Kidney epithelial cell (primary cell): ENCODE data around the gene SPTB. TPM values are rescaled to one million over a fixed set of nuclear protein-coding genes. Genes with fewer than 3 reads are reported as not detected.

Experiments
- DNase-seq: peaks from one replicate; pipeline ENCODE4 v3.0.0-alpha.2; 2010; ENCODE audit warnings: low read depth
- H3K27me3 ChIP-seq: 2 replicates; pipeline ENCODE4 v1.6.0; 2011; ENCODE audit warnings: low read length; ENCODE audit not compliant: control insufficient read depth, insufficient read depth
- H3K36me3 ChIP-seq: 2 replicates; pipeline ENCODE4 v1.5.1; 2011; ENCODE audit warnings: low read length; ENCODE audit not compliant: control insufficient read depth, insufficient read depth
- H3K4me3 ChIP-seq: 2 replicates; pipeline ENCODE4 v1.5.1; 2011; ENCODE audit warnings: low read depth, mild to moderate bottlenecking, control low read depth, low read length
- CTCF ChIP-seq: IDR thresholded peaks from 2 replicates; pipeline ENCODE4 v1.5.1; 2011; ENCODE audit warnings: mild to moderate bottlenecking, moderate library complexity, low read length, control low read depth, inconsistent platforms; ENCODE audit not compliant: insufficient read depth, poor library complexity, severe bottlenecking
- total RNA-seq: library from RNA; depleted of rRNA; stranded (reverse); fragments of >200 nt; gene quantifications from 2 replicates; pipeline ENCODE4 v1.2.3, GENCODE V29; 2015

SPTB gene
- total RNA-seq, 1 donor from 2014 or later, result 0.54 TPM

DNA sequence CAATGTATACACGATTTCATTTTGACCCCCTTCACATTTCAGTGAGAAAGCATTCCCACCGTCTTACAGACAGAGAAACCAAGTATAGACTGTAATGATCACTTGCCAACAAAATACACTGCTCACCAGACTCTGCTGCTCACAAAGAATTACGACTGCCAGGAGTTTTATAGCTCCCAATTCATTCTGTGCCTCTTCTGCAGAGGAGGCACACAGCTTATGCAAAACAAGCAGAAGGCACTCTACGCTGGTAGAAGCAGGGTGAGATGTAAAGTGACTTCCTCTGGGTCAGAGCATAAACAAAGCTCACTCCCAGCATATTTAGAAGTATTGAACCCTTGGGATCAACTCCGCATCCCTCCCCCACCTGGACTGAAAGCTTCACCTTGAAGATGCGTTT, 14.6 kb downstream of the SPTB start:
- DNase-seq, result no peak
- Histone ChIP-seq H3K4me3 (no peak overlapping the region), H3K36me3 (no peaks in the 10 kb centered on the region), H3K27me3 (peaks cover 5% of the 10 kb centered on the region)
- no peak for TF ChIP-seq CTCF

DNA sequence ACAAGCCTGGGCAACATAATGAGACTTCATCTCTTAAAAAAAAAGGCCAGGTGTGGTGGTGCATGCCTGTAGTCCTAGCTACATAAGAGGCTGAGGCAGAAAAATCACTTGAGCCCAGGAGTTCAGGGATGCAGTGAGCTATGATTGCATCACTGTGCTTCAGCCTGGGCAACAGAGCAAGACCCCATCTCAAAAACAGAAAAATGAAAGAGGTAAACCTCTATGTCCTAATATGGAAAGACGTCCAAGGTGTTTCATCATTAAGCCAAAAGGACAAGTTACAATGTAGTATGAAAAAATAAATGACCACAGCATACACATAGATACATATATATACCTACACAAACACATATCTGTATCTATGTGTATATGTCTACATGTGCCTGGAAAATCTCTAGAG, 15.4 kb downstream of the SPTB start:
- Histone ChIP-seq H3K27me3 (peaks cover 5% of the 10 kb centered on the region), H3K4me3 (no peak overlapping the region), H3K36me3 (no peaks in the 10 kb centered on the region)
- no peak for TF ChIP-seq CTCF
- DNase-seq, result no peak

DNA sequence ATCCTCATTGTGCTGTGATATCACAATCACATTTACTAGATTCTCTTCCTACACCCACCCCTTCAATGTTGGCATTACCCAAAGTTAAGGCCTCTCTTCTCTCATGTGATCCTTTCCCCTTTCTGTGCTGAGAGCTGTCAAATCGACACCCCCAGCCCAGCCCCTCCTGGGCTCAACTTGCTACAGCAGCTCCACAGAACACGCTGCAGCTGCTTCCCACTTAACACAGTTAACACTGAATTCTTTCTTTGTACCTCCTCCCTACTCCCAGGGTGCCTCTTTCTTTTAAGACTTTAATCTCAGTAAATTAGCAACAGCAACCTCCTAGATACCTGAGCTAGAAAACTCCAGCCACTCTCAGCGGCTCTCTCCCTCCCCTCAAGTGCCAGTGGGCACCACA, 17.8 kb downstream of the SPTB start:
- no peak for TF ChIP-seq CTCF
- no peak for DNase-seq
- H3K4me3 ChIP-seq, result no peak overlapping the region
- H3K36me3 ChIP-seq, result no peaks in the 10 kb centered on the region
- peaks cover 12% of the 10 kb centered on the region for H3K27me3 ChIP-seq

DNA sequence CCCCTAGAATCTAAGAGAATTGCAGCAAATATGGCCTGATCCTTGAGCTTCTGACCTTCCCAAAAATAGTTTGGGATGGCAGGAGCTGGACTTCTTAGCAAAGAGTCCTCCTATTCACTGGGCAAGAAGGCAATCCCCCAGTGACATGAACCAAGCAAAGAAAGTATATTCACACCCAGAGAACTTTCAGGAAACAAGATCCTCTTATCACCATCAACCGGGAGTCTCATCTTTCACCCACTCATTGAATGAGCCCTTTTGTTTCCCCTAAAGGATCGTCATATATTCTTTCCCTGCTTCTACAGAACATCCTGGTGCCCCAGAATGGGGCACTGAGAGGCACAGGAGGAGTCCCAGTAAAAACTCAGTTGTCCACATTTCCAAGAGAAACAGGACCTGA, 19.7 kb downstream of the SPTB start:
- Histone ChIP-seq H3K4me3 (no peak overlapping the region), H3K27me3 (peaks cover 13% of the 10 kb centered on the region), H3K36me3 (no peaks in the 10 kb centered on the region)
- TF ChIP-seq CTCF, result no peak
- no peak for DNase-seq

DNA sequence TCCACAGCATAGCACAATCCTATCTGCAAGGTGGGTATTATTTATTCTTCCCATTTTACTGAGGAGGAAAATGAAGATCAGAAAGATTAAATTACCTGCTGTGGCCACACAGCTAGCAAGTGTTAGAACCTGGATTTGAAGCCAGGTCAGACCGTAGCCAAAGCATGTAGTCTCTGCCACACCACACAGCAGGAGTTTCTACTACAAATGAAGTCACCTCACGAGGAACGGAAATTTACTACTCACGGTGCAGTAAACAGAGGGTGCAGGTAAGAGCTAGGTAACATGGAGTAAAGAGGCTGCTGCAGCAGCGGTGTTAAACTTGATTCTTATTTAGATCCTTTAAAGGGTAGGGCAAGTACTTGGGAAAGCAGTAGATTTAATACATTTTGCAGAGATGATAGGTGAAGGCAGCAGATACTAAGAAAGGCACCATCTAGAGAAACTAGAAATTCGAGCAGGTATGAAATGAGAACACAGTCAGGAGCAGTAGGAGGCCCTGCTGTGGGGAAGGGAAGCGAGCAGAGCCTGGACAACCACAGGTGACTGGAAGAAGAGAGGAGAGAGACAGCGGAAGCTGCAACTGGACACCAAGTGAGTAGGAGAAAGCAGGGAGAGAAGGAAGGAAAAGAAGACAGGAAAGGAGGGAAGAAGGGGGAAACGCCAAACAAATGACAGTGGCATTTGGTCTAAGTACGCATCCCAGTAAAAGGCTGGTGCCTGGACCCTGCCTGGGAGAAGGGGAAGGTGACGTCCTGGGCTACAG, 21.5 kb downstream of the SPTB start:
- H3K27me3 ChIP-seq, result peaks cover 13% of the 10 kb centered on the region
- no peak for TF ChIP-seq CTCF
- no peak for DNase-seq
- H3K4me3 ChIP-seq, result no peak overlapping the region
- no peaks in the 10 kb centered on the region for H3K36me3 ChIP-seq
